GM20000 (cell line): Measurements from ENCODE around the gene MEG3.

Source experiments
- DNase-seq: peaks from one replicate; pipeline ENCODE4 v3.0.0; 2012; ENCODE audit warnings: low spot score
- TF ChIP-seq, protein P1 (sequence below): IDR thresholded peaks from 2 replicates; pipeline ENCODE4 v1.5.1; 2012; ENCODE audit warnings: mild to moderate bottlenecking, control low read depth; ENCODE audit errors: extremely low read depth, missing control alignments

Gene MEG3

DNA sequence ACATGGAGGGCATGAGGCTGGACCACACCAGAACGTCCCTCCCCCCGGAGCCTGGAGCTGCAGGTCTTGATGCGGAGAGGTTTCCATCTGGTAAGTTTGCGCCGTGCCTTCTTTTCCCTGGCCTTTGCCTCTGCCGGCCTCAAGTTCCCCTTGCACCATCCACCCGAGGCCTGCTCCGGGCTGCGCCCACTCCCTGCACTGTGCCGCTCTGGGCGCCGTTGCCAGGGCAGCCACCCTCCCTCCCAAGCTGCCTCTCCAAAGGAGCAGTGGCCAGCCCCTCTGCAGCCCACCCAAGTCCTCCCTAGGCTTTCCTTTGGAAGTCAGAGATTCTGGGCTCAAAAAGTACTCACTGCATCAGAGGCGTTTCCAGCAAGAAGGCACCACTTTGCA lies 46.2 kb upstream of the MEG3 start:
- TF ChIP-seq, protein P1, sequence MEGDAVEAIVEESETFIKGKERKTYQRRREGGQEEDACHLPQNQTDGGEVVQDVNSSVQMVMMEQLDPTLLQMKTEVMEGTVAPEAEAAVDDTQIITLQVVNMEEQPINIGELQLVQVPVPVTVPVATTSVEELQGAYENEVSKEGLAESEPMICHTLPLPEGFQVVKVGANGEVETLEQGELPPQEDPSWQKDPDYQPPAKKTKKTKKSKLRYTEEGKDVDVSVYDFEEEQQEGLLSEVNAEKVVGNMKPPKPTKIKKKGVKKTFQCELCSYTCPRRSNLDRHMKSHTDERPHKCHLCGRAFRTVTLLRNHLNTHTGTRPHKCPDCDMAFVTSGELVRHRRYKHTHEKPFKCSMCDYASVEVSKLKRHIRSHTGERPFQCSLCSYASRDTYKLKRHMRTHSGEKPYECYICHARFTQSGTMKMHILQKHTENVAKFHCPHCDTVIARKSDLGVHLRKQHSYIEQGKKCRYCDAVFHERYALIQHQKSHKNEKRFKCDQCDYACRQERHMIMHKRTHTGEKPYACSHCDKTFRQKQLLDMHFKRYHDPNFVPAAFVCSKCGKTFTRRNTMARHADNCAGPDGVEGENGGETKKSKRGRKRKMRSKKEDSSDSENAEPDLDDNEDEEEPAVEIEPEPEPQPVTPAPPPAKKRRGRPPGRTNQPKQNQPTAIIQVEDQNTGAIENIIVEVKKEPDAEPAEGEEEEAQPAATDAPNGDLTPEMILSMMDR: no peak
- DNase-seq: no peak

DNA sequence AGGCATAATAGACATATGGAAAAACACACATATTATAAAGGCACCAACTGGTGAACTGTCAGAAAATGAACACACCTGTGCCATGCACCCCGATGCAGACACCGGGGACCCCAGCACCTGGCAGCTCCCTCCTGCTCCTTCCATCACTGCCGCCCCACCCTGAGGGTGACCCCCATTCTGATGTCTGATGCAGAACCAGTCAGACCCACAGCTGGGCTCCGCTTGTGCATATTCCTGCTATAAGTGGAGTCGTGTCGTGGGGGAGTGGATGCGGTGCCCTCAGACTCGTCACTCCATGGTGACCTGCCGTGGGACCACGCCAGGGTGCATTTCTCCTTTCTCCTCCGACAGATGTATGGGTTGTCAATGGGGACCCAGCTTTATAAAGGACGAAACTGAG lies 45.7 kb upstream of the MEG3 start:
- TF ChIP-seq, protein P1: no peak

DNA sequence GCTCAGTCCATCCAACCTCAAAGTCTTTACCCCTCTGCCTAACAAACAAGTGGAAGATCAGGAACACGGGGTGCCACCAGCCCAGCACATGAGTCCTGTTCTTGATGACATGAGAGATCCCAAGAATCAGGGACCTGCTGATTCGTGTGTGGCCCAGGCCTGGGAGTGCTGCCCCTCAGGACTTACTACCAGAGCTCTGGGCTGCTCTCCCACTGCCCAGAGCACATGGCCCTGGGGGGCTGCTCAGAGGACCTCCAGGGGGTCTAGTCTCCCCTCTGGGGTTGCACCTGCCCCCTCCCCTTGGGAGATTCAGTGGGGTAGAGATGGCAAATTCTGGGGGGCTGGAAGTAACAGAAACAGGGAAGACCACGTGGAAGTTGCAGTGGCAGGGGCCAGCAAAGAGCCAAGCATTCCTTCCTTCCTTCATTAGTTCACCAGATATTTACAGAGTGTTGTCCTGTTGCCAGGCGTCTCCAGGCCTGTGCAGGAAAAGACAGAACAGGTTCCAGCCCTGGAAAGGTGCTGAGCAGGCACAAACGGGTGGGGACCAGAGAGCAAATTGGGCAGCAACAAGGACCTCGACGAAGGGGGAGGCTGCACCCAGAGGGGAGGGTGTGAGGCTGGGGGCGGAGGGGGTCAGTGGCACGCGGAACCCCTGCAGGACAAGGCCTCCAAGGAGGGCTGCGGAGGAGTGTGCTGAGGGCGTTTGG lies 45.1 kb upstream of the MEG3 start:
- TF ChIP-seq, protein P1: no peak
- no peak for DNase-seq

More for the DNA sequence above, 45.7 kb upstream of the MEG3 start:
- DNase-seq: no peak

DNA sequence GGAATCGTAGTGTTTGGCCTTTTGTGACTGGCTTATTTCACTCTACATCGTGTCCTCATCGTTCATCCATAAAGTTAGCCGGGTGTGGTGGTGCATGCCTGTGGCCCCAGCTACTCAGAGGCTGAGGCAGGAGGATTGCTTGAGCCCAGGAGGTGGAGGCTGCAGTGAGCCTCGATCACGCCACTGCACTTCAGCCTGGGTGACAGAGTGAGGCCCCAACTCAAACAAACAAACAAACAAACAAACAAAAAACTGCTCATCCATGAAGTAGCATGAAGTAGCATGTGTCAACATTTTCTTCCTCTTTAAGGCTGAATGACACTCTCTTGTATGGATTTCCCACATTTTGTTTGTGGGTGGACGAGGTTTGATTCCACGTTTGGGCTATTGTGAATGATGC lies 44.0 kb upstream of the MEG3 start:
- no peak for DNase-seq
- TF ChIP-seq, protein P1: no peak

DNA sequence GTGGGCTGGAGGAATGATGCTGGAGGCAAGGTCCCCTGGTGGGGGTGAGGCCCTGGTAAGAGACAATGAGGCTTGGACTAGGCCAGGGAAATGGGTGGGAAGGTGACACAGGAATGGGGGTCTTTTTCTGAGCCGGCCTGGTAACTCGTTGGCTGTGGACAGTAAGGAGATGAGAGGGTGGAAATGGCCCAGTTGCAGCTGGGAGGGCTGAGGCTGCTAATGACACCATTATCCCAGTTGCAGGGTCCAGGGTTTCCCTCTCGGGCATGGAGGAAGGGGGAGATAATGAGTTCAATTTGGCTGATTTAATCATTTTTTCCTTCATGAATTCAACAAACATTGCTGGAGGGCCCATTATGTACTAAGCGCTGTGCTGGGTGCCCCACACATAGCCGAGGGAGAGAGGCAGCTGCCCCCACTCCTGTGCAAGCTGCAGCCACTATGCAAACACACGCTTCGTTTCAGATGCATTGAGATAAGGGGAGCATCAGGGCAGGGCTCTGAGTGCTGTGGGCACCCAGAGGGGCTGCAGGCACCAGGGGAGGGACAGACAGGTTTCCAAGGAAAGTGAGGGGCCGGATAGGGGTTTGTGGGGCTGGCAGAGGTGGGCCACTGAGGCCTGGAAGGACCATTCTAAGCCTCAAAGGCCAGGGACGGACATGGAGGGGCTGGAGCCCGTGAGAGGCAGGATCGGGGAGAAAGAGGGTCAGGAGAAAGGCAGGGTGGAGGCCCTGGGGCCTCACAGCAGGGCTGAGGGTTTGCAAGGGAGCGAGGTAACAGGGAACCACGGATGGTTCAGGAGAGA lies 43.2 kb upstream of the MEG3 start:
- no peak for DNase-seq

DNA sequence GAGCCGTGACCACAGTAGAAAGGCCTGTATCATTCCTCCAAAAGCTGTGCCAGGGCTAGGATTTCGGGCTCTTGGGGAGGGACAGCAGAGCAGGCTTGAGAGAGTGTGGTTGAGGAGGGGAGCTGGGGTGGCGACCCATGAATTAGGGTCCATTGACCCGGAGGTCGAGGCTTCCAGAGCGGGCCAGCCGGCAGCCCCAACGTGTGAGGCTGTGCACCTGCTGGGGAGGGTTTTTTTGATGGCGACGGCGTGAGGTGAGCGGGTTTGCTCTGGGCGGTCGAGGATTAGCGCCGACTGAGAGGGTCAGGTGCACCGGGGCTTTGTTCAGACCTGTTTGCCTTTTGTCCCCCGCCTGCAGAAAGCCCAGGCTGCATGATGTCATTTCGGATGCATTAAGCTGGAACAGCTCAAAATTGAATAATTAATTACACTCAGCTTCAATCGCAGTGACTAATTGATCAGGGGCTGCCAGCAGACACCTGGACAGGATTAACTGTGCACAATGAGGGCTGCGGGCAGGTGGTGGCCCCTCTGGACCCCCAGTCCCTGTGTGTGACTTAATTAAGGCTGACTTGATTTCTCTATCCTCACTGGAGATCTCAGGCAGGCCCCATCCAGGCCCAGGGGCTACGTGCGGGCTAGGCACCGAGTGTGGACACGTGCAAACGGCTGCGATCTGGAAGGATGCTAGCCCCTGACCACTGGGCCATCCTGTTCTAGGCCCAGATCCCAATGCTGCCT lies 42.1 kb upstream of the MEG3 start:
- TF ChIP-seq, protein P1: no peak
- DNase-seq: no peak

More for the DNA sequence above, 43.2 kb upstream of the MEG3 start:
- TF ChIP-seq, protein P1: no peak
